Endothelial cell of umbilical vein (primary cell): ENCODE results near the gene LMAN2. TPM values are rescaled to one million over a fixed set of nuclear protein-coding genes. Genes with fewer than 3 reads are reported as not detected.

Experiments
- BruUV-seq: library from RNA; stranded (reverse); fragments of 400-500 nt; replicated peaks from 2 replicates; lab custom pipeline; 2021; lab: Mats Ljungman, UMichigan
- CTCF ChIA-PET: fragments of 300-600, 350-600 bp; sonication (Branson Sonifier 250); formaldehyde crosslinking; loops from one replicate; lab custom pipeline; 2021; ENCODE audit warnings: antibody characterized with exemption, inconsistent platforms; lab: Charles Lee
- POLR2A ChIA-PET: fragments of 300-600, 350-600 bp; sonication (Branson Sonifier 250); formaldehyde crosslinking; loops from one replicate; lab custom pipeline; 2021; ENCODE audit warnings: antibody characterized with exemption, inconsistent platforms; lab: Charles Lee
- DNase-seq: peaks from one replicate; pipeline ENCODE4 v3.0.0-alpha.2; 2011; ENCODE audit warnings: low read depth, low spot score
- FAIRE-seq: peaks from 2 replicates; lab custom pipeline; 2011; peaks lifted over from hg19 to GRCh38; lab: Jason Lieb, UNC
- H2AFZ ChIP-seq: 2 replicates; pipeline ENCODE4 v1.6.0; 2012; ENCODE audit warnings: low read depth, low read length, control low read depth, inconsistent platforms
- H3K27ac ChIP-seq: 2 replicates; pipeline ENCODE4 v1.5.1; 2011; ENCODE audit warnings: low read depth, mild to moderate bottlenecking, control low read depth, low read length, moderate library complexity; ENCODE audit not compliant: insufficient read depth
- H3K27me3 ChIP-seq, 2 experiments: 2 replicates each; pipeline versions ENCODE4 v1.6.0 to v1.6.1; 2011; ENCODE audit warnings: low read length in 2 of 2, mixed read lengths in 1 of 2; ENCODE audit not compliant: control insufficient read depth in 2 of 2, insufficient read depth in 2 of 2
- H3K36me3 ChIP-seq, 2 experiments: 2 replicates in 1 of 2; 3 replicates in 1 of 2; pipeline ENCODE4 v1.5.1; 2011; ENCODE audit warnings: low read length in 2 of 2, mild to moderate bottlenecking in 1 of 2, moderate library complexity in 1 of 2; ENCODE audit not compliant: control insufficient read depth in 2 of 2, insufficient read depth in 2 of 2; ENCODE audit errors: extremely low read depth in 1 of 2
- H3K4me1 ChIP-seq: 3 replicates; pipeline ENCODE4 v1.5.1; 2011; ENCODE audit warnings: mild to moderate bottlenecking, low read length; ENCODE audit not compliant: control insufficient read depth, insufficient read depth; ENCODE audit errors: extremely low read depth
- H3K4me2 ChIP-seq: 2 replicates; pipeline ENCODE4 v1.6.1; 2011; ENCODE audit warnings: low read length, control low read depth, mixed read lengths; ENCODE audit not compliant: insufficient read depth
- H3K4me3 ChIP-seq, 3 experiments: fragments of 200-600 bp in 1 of 3; sonication (generic), shearing (Covaris generic) in 1 of 3; replicated peaks in 1 of 3; 2 replicates each; pipeline ENCODE4 v1.5.1; 2011 to 2016; ENCODE audit warnings: control low read depth in 3 of 3, low read length in 3 of 3, mild to moderate bottlenecking in 2 of 3, inconsistent platforms in 1 of 3, low read depth in 1 of 3, moderate library complexity in 1 of 3; ENCODE audit not compliant: insufficient read depth in 1 of 3
- H3K79me2 ChIP-seq: 2 replicates; pipeline ENCODE4 v1.6.0; 2012; ENCODE audit warnings: low read length, inconsistent platforms; ENCODE audit not compliant: control insufficient read depth, insufficient read depth
- H3K9ac ChIP-seq: replicated peaks from 2 replicates; pipeline ENCODE3; 2011; ENCODE audit warnings: low read length, control low read depth; ENCODE audit not compliant: insufficient read depth; ENCODE audit errors: extremely low read depth
- H3K9me1 ChIP-seq: replicated peaks from 3 replicates; pipeline ENCODE4 v1.6.0; 2011; ENCODE audit warnings: mild to moderate bottlenecking, low read length; ENCODE audit not compliant: control insufficient read depth, insufficient read depth; ENCODE audit errors: extremely low read depth
- H3K9me3 ChIP-seq: replicated peaks from 2 replicates; pipeline ENCODE4 v1.5.1; 2012; ENCODE audit warnings: low read length, inconsistent platforms; ENCODE audit not compliant: control insufficient read depth, insufficient read depth
- H4K20me1 ChIP-seq: replicated peaks from 2 replicates; pipeline ENCODE3; 2011; ENCODE audit warnings: mild to moderate bottlenecking, low read length; ENCODE audit not compliant: control insufficient read depth, insufficient read depth; ENCODE audit errors: extremely low read depth
- EZH2 ChIP-seq: IDR thresholded peaks from 2 replicates; pipeline ENCODE4 v1.6.1; 2012; ENCODE audit warnings: borderline replicate concordance, low read depth, mild to moderate bottlenecking, moderate library complexity, low read length, inconsistent platforms; ENCODE audit not compliant: severe bottlenecking
- FOS ChIP-seq: IDR thresholded peaks from 2 replicates; pipeline ENCODE4 v1.6.1; 2011; ENCODE audit warnings: mild to moderate bottlenecking, low read length, moderate library complexity, borderline replicate concordance; ENCODE audit not compliant: insufficient read depth
- GATA2 ChIP-seq: IDR thresholded peaks from 2 replicates; pipeline ENCODE4 v1.7.0; 2011; ENCODE audit warnings: low read depth, mild to moderate bottlenecking, moderate library complexity, mixed read lengths, low read length; ENCODE audit not compliant: insufficient read length, insufficient read depth
- JUN ChIP-seq: IDR thresholded peaks from 2 replicates; pipeline ENCODE4 v1.6.1; 2011; ENCODE audit warnings: borderline replicate concordance, low read depth; ENCODE audit not compliant: insufficient read length, insufficient read depth
- MAX ChIP-seq: IDR thresholded peaks from 2 replicates; pipeline ENCODE4 v1.6.1; 2011; ENCODE audit not compliant: insufficient read depth, insufficient read length
- MYC ChIP-seq: IDR thresholded peaks from one replicate; pipeline ENCODE4 v1.6.1; 2011; ENCODE audit warnings: mild to moderate bottlenecking, low read depth, low read length
- POLR2A ChIP-seq: IDR thresholded peaks from 2 replicates; pipeline ENCODE4 v1.6.1; 2012; ENCODE audit warnings: low read depth, mild to moderate bottlenecking, control low read depth, low read length
- POLR2AphosphoS5 ChIP-seq: IDR thresholded peaks from 2 replicates; pipeline ENCODE4 v1.6.1; 2012; ENCODE audit warnings: low read depth, mild to moderate bottlenecking, control low read depth, low read length, moderate library complexity; ENCODE audit not compliant: insufficient read depth
- dilution Hi-C: fragments of 300-500 bp; cut with MboI; formaldehyde crosslinking; loops from one replicate; pipeline ENCODE4 v1.15.0; 2019; ENCODE audit warnings: low sequenced_read_pairs; ENCODE audit not compliant: extremely low pct_ligation_motif_present
- intact Hi-C: fragments of 100-400 bp; cut with micrococcal nuclease; formaldehyde crosslinking; loops from one replicate; pipeline ENCODE4 v1.10.0; 2022
- polyA plus RNA-seq, 4 experiments: library from polyadenylated mRNA; depleted of rRNA in 3 of 4; stranded (reverse) in 3 of 4; unstranded in 1 of 4; fragments of >200 nt; gene quantifications; 2 replicates each; pipeline versions ENCODE4 v1.2.1 to v1.2.3, GENCODE V29; 2011 to 2012; ENCODE audit warnings: missing spikeins in 1 of 4
- total RNA-seq: library from RNA; stranded (reverse); gene quantifications from 2 replicates; pipeline ENCODE4 v1.2.3, GENCODE V29; 2021
- TF ChIP-seq, protein P1 (sequence below), 2 donors: IDR thresholded peaks; 1 replicate in 1 of 2; 2 replicates in 1 of 2; pipeline ENCODE4 v1.5.1; 2011; ENCODE audit warnings: low read length in 2 of 2, mild to moderate bottlenecking in 2 of 2, moderate library complexity in 2 of 2, control low read depth in 1 of 2, inconsistent platforms in 1 of 2, low read depth in 1 of 2; ENCODE audit not compliant: insufficient read depth in 1 of 2; ENCODE audit errors: extremely low read depth in 1 of 2

LMAN2 gene
- total and polyA plus RNA-seq, 2 donors (not counting 3 experiments of a cell fraction or from before 2014, with no cell fraction given) = 151 to 370 TPM

DNA sequence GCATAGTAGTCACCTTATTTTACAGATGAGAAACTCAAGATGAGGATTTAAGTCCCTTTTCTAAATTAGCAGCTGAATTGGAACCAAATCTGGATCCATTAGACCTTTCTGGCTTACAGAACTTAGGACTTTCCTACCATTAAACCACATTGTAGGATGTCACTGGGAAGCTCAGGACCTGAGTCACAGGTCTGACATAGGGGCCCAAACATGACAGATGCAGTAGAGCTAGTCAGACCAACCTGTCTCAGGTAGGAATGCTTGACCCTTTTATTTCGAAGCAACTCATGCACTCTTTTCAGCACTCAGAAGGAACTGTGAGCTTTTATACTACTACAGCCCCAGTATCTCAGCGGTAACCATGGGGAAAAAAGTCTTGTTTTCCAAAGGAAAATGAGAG is 50.5 kb downstream of the LMAN2 start:
- BruUV-seq = no TSS peak
- dilution Hi-C loops = no loop called here
- ChIA-PET POLR2A (no interaction called here), CTCF (interaction anchor here (1.6 to 4.8 kb wide), 3 partner anchors 8 to 187 kb away, joined by 3 to 30 read pairs (median 4); no protein-coding TSS in a partner anchor)
- FAIRE-seq = peak; percentile 38
- Histone ChIP-seq H3K36me3 (peaks cover 0 to 15% of the 10 kb centered on the region in 2 experiments), H3K4me2 (peak overlapping the region; percentile 34), H3K9ac (no peak overlapping the region), H3K27me3 (no peaks in the 10 kb centered on the region), H3K9me1 (no peaks in the 10 kb centered on the region), H3K79me2 (peaks cover 35% of the 10 kb centered on the region), H2AFZ (no peak overlapping the region), H3K27ac (peak overlapping the region; percentile 42), H4K20me1 (no peaks in the 10 kb centered on the region), H3K4me1 (peaks cover 44% of the 10 kb centered on the region), H3K4me3 (no peak overlapping the region), H3K9me3 (no peaks in the 10 kb centered on the region)
- no peak for DNase-seq
- intact Hi-C loops = loop anchor here (1.0 to 5.0 kb wide), 2 partner anchors 169 to 187 kb away; partner anchors contain the start of gene NSD1
- no peak for TF ChIP-seq POLR2AphosphoS5
- TF ChIP-seq JUN = no peak
- no peak for TF ChIP-seq GATA2
- no peak for TF ChIP-seq MYC
- no peak for TF ChIP-seq MAX
- no peak for TF ChIP-seq POLR2A
- TF ChIP-seq, protein P1, sequence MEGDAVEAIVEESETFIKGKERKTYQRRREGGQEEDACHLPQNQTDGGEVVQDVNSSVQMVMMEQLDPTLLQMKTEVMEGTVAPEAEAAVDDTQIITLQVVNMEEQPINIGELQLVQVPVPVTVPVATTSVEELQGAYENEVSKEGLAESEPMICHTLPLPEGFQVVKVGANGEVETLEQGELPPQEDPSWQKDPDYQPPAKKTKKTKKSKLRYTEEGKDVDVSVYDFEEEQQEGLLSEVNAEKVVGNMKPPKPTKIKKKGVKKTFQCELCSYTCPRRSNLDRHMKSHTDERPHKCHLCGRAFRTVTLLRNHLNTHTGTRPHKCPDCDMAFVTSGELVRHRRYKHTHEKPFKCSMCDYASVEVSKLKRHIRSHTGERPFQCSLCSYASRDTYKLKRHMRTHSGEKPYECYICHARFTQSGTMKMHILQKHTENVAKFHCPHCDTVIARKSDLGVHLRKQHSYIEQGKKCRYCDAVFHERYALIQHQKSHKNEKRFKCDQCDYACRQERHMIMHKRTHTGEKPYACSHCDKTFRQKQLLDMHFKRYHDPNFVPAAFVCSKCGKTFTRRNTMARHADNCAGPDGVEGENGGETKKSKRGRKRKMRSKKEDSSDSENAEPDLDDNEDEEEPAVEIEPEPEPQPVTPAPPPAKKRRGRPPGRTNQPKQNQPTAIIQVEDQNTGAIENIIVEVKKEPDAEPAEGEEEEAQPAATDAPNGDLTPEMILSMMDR (IDR thresholded peaks at IDR 0.05; ENCODE audit: extremely low read depth in 1 of 2, insufficient read depth in 1 of 2, low read depth in 1 of 2, low read length in 2 of 2) = no peak
- no peak for TF ChIP-seq FOS
- no peak for TF ChIP-seq EZH2
